ENCODE data around the gene NSMF.

NSMF gene

GRCh38 chr9:137441935-137442321 is 17.2 kb downstream of the NSMF start:
- no peak overlapping the region for H3K4me2 ChIP-seq (ENCODE audit: low read length)
- no peak overlapping the region for H3K4me3 ChIP-seq (ENCODE audit: low read length)
- peaks cover 21% of the 10 kb centered on the region for H3K4me1 ChIP-seq (ENCODE audit: low read length)
- no peaks in the 10 kb centered on the region for H4K20me1 ChIP-seq (ENCODE audit: insufficient read depth, low read length)
- no peaks in the 10 kb centered on the region for H3K36me3 ChIP-seq (replicated peaks; ENCODE audit: low read depth, low read length)
- no peak overlapping the region for H3K27ac ChIP-seq (ENCODE audit: low read length)
- H3K27me3 ChIP-seq (ENCODE audit: low read depth, low read length) = no peaks in the 10 kb centered on the region
- no peaks in the 10 kb centered on the region for H3K9me3 ChIP-seq (ENCODE audit: insufficient read depth, low read length)
- TF ChIP-seq CTCF (IDR thresholded peaks at IDR 0.05; ENCODE audit: low read depth, low read length) (no peak), EZH2phosphoT487 (IDR thresholded peaks at IDR 0.05; ENCODE audit: low read depth) (no peak)
- H2AFZ ChIP-seq (ENCODE audit: low read depth, low read length) = no peak overlapping the region
- no peak overlapping the region for H3K9ac ChIP-seq (ENCODE audit: low read length)
- no peaks in the 10 kb centered on the region for H3K79me2 ChIP-seq (ENCODE audit: low read length)

DNA sequence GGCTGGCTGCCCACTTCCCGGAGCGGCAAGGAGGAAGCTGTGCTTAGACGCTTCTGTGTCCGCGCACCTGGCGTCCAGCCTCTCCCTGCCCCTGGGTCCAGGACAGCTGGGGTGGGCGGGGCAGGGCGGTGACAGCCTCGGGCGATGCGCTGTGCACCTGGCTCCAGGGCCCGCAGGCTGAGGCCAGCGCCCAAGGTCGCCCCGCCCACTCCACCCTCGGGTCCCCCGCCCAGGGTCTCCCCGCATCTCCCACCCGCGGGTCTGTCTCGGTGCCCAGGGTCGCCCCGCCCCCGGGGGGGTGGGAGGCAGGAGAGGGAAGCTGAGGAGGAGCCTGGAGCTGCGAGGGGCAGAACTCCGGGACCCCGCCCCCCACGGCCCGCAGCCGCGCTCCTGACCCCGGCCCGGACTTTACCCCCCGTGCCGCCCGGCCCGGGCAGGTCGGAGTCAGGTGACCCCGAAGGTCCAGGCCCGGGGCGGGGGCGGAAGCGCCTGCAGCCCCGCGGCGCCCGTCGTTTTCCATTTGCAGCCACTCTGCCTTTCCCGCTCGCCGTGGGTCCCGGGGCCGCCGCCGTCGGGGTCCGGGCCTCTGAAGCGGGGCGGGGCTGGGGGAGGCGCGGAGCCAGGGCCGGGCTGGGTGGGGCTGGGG is 17.7 kb downstream of the NSMF start, which contains the start of gene ENTPD8:
ENTPD8 (minus strand) TSS at position 69 of the 646 bp plus-strand sequence. CDS start 3,072 bp downstream, outside the sequence.
- Histone ChIP-seq H3K4me3 (ENCODE audit: low read length) (no peak within 1 kb of the TSS), H3K36me3 (replicated peaks; ENCODE audit: low read depth, low read length) (no peaks in the 10 kb centered on the region), H3K4me2 (ENCODE audit: low read length) (no peak within 1 kb of the TSS), H4K20me1 (ENCODE audit: insufficient read depth, low read length) (no peaks in the 10 kb centered on the region), H3K27me3 (ENCODE audit: low read depth, low read length) (no peaks in the 10 kb centered on the region), H3K4me1 (ENCODE audit: low read length) (peaks cover 15% of the 10 kb centered on the region), H2AFZ (ENCODE audit: low read depth, low read length) (no peak within 1 kb of the TSS), H3K9ac (ENCODE audit: low read length) (no peak within 1 kb of the TSS), H3K9me3 (ENCODE audit: insufficient read depth, low read length) (no peaks in the 10 kb centered on the region), H3K79me2 (ENCODE audit: low read length) (no peaks in the 10 kb centered on the region), H3K27ac (ENCODE audit: low read length) (no peak within 1 kb of the TSS)
- TF ChIP-seq EZH2phosphoT487 (IDR thresholded peaks at IDR 0.05; ENCODE audit: low read depth) (no peak), CTCF (IDR thresholded peaks at IDR 0.05; ENCODE audit: low read depth, low read length) (no peak)

DNA sequence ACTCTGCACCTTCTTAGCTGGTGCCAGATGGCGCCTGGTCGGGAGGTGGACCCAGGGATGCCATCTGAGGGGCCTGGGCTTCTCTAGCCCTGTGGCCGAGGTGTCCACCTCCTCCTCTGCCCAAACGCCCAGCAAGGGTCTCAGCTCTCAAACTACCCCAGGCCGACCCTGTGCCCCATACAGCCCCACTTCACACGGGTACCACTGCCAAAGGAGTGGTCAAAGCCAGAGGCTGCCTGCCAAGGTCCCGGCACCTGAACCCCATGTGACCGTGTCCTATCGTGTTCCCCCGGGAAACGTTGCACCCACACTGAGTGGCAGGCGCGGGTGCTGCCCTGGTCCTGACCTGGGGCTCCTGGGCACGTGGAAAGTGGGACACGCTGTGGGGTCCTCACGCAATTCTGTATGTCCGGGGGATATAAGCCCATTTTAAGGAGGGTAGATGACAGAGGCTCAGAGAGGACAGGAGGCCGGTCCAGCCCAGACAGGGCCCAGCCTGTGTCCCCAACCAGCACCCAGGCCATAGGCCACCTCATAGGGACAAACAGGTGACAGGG is 19.9 kb downstream of the NSMF start:
- no peak overlapping the region for H2AFZ ChIP-seq (ENCODE audit: low read depth, low read length)
- no peaks in the 10 kb centered on the region for H3K27me3 ChIP-seq (ENCODE audit: low read depth, low read length)
- no peaks in the 10 kb centered on the region for H3K9me3 ChIP-seq (ENCODE audit: insufficient read depth, low read length)
- H3K27ac ChIP-seq (ENCODE audit: low read length) = no peak overlapping the region
- no peaks in the 10 kb centered on the region for H3K79me2 ChIP-seq (ENCODE audit: low read length)
- H3K36me3 ChIP-seq (replicated peaks; ENCODE audit: low read depth, low read length) = no peaks in the 10 kb centered on the region
- no peak overlapping the region for H3K4me2 ChIP-seq (ENCODE audit: low read length)
- no peaks in the 10 kb centered on the region for H4K20me1 ChIP-seq (ENCODE audit: insufficient read depth, low read length)
- H3K4me3 ChIP-seq (ENCODE audit: low read length) = no peak overlapping the region
- H3K9ac ChIP-seq (ENCODE audit: low read length) = no peak overlapping the region
- H3K4me1 ChIP-seq (ENCODE audit: low read length) = no peaks in the 10 kb centered on the region
- no peak for TF ChIP-seq CTCF (IDR thresholded peaks at IDR 0.05; ENCODE audit: low read depth, low read length)
- no peak for TF ChIP-seq EZH2phosphoT487 (IDR thresholded peaks at IDR 0.05; ENCODE audit: low read depth)

- no peak overlapping the region for H3K4me3 ChIP-seq (ENCODE audit: low read length)
- H3K9ac ChIP-seq (ENCODE audit: low read length) = no peak overlapping the region
- no peak overlapping the region for H3K4me2 ChIP-seq (ENCODE audit: low read length)
- no peaks in the 10 kb centered on the region for H4K20me1 ChIP-seq (ENCODE audit: insufficient read depth, low read length)
- TF ChIP-seq EZH2phosphoT487 (IDR thresholded peaks at IDR 0.05; ENCODE audit: low read depth) (no peak), CTCF (IDR thresholded peaks at IDR 0.05; ENCODE audit: low read depth, low read length) (no peak)
- H3K36me3 ChIP-seq (replicated peaks; ENCODE audit: low read depth, low read length) = no peaks in the 10 kb centered on the region
- H3K4me1 ChIP-seq (ENCODE audit: low read length) = no peaks in the 10 kb centered on the region
- no peak overlapping the region for H2AFZ ChIP-seq (ENCODE audit: low read depth, low read length)
- H3K27me3 ChIP-seq (ENCODE audit: low read depth, low read length) = no peaks in the 10 kb centered on the region
- H3K9me3 ChIP-seq (ENCODE audit: insufficient read depth, low read length) = no peaks in the 10 kb centered on the region
- H3K79me2 ChIP-seq (ENCODE audit: low read length) = no peaks in the 10 kb centered on the region
- H3K27ac ChIP-seq (ENCODE audit: low read length) = no peak overlapping the region
Measured at GRCh38 chr9:137438591-137439157, 20.5 kb downstream of the NSMF start.
